Activated gamma-delta T cell treated with anti-CD3 and anti-CD28 coated beads, Interleukin-2, amount 50 U/mL, for 16 hours (primary cell): ENCODE results near the gene NPIPB8.
"Not testable (repeated sequence)": the region's sequence is repeated elsewhere in the genome, so short reads cannot be mapped to it uniquely, and the experiment has no call there.

Experiments used
- DNase-seq: peaks from one replicate; pipeline ENCODE4 v3.0.0-alpha.2; 2020; ENCODE audit warnings: low read depth

Gene NPIPB8

DNA sequence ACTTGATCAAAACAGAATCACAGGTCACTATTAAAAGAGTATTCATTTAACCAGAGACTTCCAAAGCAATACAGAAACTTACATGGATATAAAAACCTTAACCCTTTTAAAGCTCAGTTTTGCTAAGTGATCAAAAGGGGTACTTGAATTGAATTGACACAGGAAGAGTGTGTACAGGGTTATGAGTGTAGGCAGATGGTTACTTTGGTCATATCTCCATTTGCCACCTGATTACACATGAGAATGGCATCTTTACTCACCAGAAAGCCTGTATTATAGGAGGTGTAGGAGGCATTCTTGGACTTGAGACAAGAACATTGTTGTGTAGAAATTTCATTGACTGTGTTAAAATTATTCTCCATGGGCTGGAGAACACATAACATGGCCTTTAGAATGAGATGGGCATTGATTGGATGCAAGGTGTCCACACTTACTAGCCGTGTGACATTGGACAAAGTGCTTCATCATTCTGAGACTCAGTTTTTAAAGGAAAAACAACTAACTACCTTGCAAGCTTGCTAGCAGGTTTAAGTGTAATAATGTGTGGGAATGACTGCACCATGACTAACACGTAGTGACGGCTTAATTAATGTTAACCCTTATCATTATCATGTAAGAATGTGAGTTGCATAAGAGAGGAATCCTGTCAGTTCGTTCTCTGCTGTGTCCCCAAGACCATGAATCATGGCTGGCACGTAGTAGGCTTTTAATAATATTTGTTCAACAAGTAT, 1.6 kb upstream of the NPIPB8 start:
- not testable (repeated sequence) for DNase-seq

DNA sequence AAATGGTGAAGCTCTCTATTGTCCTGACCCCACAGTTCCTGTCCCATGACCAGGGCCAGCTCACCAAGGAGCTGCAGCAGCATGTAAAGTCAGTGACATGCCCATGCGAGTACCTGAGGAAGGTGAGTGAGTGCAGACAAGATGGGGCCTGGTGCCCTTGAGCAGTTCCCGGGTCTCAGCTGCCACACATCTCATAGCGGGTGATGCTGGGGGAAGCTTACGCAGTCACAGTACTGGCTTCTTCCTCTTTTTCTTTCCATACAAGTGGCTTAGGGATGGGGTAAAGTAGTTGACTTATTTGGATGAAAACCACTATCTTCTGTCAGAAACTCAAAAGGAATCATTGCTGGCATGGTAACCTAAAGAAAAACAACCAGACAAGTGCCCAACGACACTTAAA, 494 bp downstream of the NPIPB8 start:
- DNase-seq = not testable (repeated sequence)

DNA sequence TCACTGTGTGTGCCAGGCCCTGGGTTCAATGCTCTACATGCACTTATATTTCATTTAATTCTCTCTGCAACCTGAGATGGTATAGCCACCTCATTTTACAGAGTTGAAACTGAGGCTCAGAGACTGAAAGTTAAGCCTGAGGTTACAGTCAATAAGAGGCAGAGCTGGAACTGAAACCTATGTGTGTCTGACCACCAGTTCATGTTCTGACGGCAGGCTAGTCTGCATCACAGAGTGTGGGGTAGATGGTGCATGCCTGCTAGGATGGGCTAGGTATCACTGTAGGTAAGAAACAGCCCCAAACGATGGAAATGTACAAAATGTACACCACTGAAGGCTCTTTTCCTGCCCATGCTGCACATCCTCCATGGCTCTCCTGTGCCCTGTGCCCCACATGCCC, 2.1 kb downstream of the NPIPB8 start:
- DNase-seq = not testable (repeated sequence)

DNA sequence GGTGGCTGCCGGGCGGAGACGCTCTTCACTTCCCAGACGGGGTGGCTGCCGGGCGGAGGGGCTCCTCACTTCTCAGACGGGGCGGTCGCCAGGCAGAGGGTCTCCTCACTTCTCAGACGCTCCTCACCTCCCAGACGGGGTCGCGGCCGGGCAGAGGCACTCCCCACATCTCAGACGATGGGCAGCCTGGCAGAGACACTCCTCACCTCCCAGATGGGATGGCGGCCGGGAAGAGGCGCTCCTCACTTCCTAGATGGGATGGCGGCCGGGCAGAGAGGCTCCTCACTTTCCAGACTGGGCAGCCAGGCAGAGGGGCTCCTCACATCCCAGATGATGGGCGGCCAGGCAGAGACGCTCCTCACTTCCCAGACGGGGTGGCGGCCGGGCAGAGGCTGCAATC, 28.4 kb downstream of the NPIPB8 start:
- not testable (repeated sequence) for DNase-seq

DNA sequence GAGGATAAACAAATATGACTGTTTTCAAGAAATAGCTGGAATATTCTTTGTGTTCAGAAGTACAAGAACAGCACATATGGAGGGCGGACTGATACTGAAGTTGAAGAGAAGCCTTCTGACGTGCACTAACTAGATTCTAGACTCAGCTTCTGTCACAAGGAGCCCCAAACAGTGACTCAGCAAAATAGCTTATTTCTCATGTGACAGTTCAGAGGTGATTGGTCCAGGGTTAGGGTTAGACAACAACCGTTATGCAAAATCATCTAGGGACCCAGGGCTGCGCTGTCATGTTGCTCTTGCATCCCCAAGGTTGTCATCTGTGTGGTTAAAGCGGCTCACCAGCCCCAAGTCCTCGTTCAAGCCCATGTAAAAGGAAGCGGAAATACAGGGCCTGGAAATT, 29.6 kb downstream of the NPIPB8 start:
- not testable (repeated sequence) for DNase-seq

DNA sequence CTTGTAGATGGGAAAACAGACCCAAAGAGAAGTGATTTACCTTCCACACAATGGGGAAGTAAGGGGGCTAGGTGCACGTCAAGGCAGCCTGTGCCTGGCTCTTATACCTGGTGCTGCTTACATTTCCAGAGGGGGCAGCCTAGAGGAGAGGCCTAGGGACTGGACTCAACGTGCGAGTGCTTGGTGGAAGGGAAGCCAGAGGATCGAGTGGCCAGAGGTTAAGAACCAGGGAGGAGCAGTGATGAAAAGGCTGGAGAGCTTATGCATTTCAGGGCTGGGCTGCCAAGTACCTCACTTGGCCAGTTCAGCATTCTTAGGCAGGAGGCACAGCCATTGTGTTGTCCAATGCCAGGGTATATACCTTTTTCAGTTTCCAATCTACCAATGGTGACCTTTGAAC, 30.3 kb downstream of the NPIPB8 start:
- DNase-seq = not testable (repeated sequence)

DNA sequence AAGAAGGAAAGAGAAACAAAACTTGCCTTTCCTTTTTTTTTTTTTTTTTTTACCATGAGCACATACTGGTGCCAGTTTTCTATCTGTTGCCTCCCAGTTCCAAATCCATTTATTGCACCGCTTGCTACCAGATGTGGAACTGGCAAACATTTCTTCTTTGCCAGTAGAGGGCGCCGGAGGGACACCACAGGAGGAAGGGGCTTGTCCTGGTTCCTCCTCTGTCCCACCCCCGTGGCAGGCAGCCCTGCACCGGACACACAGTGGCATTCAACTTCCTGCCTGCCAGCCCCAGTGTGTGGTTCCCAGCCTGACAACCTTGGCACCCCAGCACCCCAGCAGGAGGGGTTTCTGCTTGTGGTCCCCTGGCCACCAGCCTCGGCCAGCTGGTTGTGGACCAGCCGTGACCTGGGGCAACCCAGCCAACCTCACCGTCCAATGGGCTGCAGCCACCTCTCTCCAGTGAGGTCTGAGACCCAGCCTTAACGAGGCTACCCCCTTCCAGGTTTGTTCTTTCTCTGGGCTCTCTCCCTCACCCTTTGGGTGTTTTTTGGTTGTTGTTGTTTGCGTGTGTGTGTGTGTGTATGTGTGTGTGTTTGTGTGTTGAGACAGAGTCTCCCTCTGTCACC, 50.6 kb downstream of the NPIPB8 start:
- DNase-seq = not testable (repeated sequence)

DNA sequence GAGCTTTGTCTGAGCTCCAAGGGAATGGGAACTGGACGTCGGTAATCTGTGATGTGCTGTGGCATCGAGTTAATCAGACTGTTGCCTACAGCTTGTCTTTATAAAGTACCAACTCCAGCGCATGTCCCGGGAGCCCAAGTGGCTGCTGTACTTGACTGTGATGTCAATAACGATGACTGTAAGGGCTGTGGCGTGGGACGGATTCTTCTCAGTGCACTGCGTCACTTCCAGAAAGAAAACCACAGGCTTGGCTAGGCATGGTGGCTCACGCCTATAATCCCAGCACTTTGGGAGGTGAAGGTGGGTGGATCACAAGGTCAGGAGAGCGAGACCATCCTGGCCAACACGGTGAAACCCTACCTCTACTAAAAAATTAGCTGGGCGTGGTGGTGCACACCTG, 51.6 kb downstream of the NPIPB8 start:
- DNase-seq = not testable (repeated sequence)

DNA sequence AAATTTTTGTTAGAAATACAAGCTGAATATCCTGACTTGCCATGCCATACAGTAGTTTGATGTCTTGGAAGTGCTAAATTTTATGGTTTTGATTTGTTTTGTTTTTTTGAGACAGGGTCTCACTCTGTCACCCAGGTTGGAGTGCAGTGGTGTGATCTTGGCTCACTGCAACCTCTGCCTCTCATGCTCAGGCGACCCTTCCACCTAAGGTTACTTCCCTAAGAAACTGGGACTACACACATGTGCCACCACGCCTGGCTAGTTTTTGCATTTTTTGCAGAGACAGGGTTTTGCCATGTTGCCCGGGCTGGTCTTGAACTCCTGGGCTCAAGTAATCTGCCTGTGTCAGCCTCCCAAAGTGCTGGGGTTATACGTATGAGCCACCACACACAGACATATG, 53.9 kb downstream of the NPIPB8 start:
- not testable (repeated sequence) for DNase-seq

DNA sequence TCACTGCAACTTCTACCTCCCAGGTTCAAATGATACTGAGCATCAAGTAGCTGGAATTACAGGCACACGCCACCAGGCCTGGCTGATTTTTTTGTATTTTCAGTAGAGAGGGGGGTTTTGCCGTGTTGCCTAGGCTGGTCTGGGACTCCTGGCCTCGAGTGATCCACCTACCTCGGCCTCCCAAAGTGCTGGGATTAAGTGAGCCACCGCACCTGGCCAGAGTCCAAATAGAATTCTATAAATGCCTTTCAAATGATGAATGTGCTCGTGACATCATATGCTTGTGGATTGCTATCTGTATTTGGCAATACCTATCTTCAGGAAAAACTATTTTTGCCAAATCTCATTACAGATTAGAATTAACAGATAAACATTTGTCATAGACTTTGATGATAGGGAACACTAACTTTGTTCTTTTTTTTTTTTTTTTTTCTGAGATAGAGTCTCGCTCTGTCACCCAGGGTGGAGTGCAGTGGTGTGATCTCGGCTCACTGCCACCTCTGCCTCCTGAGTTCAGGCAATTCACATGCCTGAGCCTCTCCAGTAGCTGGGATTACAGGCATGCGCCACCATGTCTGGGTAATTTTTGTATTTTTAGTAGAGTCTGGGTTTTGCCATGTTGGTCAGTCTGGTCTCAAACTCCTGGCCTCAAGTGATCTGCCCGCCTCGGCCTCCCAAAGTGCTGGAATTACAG, 55.5 kb downstream of the NPIPB8 start:
- DNase-seq = not testable (repeated sequence)

DNA sequence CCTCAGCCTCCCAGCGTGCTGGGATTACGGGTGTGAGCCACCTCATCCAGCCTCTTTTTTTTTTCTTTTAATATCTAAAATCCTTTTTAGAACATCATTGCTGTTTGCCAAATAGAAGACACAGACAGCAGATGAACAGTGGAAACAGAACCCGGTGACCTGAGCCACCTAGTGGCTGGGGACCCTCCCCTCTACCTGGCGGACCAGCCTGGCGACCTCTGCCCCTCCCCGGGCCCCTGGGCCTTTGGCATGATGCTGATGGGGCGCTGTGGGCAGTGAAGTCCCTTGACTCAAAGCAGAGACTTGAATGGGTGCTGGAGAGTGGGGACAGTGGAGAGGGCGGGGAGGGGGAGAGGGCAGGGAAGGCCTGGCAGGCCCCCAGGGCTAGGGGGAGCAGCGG, 61.9 kb downstream of the NPIPB8 start:
- DNase-seq = not testable (repeated sequence)

DNA sequence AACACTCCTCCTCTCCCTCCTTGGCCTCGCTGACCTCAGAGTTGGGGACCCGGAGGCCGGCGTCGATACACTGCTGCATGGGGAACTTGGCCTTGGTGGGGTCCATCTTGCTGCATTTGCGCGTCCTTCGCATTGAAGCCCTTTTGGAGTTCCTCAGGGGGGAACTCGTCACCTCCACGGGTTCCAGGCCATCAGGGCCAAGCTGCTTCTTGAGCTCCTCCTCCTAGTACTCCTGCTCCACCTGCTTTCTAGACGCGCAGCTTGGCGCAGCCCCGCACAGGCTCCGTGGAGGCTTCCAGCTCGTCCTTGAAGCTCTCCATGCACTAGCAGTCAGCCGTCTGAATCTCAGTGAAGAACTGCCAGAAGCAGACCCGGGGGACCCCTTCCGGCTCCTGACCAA, 62.5 kb downstream of the NPIPB8 start:
- not testable (repeated sequence) for DNase-seq

DNA sequence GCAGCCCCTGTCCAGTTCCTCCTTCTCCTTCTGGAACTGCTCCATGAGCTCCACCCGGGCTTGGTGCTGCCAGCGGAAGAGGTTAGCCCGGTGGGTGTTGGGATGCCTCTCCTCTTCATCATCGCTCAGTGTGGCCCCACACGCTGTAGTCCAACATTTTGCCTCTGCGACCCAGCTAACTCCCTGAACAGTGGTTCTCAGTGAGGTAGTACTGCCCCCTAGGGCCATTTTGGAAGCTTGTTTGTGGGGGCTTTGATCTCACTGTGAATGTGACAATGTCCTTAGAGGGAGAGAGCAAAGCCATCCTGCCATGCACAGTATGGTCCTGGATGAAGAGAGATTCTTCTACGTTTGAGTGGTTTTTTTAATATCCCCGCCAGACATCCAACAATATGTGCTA, 63.5 kb downstream of the NPIPB8 start:
- not testable (repeated sequence) for DNase-seq

DNA sequence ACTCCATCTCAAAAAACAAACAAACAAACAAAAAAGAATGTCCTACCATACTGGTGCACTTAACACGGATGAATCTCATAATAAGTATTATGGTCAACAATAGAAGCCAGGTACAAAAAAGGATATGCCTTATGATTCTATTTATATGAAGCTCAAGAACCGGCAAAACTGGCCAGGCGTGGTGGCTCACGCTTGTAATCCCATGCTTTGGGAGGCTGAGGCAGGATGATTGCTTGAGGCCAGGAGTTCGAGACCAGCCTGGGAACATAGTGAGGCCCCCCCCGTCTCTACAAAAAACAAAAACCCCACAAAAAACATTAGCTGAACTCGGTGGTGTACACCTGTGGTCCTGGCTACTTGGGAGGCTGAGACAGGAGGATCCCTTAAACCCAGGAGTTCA, 66.4 kb downstream of the NPIPB8 start:
- DNase-seq = not testable (repeated sequence)
